GM18505 (cell line): Measurements from ENCODE around the gene DNM3.
A peak's percentile ranks its signal among the peaks of the same experiment; 100 is the strongest.
"Not testable (repeated sequence)": the region's sequence is repeated elsewhere in the genome, so short reads cannot be mapped to it uniquely, and the experiment has no call there.

Experiments
- ATAC-seq: cut with Tn5 transposase; IDR thresholded peaks from one replicate; pipeline ENCODE4 v1.9.1; 2021; ENCODE audit not compliant: unreplicated experiment
- POLR2A ChIP-seq: IDR thresholded peaks from 4 replicates; pipeline ENCODE4 v1.6.1; 2011; ENCODE audit warnings: borderline replicate concordance; ENCODE audit not compliant: insufficient read depth, insufficient read length; ENCODE audit errors: extremely low read depth

Gene DNM3

GRCh38 chr1:172427191-172427590 lies 585.9 kb downstream of the DNM3 start:
- no peak for ATAC-seq
- TF ChIP-seq POLR2A, result no peak

- no peak for ATAC-seq
- no peak for TF ChIP-seq POLR2A
These were observed 588.2 kb downstream of the DNM3 start for GRCh38 chr1:172429331-172430127.

- no peak for TF ChIP-seq POLR2A
These were observed 588.8 kb downstream of the DNM3 start for GRCh38 chr1:172430128-172430454.

GRCh38 chr1:172431204-172431603 lies 589.9 kb downstream of the DNM3 start:
- no peak for TF ChIP-seq POLR2A
- no peak for ATAC-seq

More at GRCh38 chr1:172430128-172430454, 588.8 kb downstream of the DNM3 start:
- ATAC-seq, result no peak

- no peak for ATAC-seq
- TF ChIP-seq POLR2A, result no peak
These were observed 590.5 kb downstream of the DNM3 start for GRCh38 chr1:172431721-172432192.

- ATAC-seq, result not testable (repeated sequence)
These were observed 595.9 kb downstream of the DNM3 start for GRCh38 chr1:172437183-172437582.

- no peak for ATAC-seq
- TF ChIP-seq POLR2A, result no peak
These were observed 601.1 kb downstream of the DNM3 start for GRCh38 chr1:172442404-172442803.

GRCh38 chr1:172442843-172443565 lies 601.7 kb downstream of the DNM3 start:
- no peak for ATAC-seq
- TF ChIP-seq POLR2A, result no peak

DNA sequence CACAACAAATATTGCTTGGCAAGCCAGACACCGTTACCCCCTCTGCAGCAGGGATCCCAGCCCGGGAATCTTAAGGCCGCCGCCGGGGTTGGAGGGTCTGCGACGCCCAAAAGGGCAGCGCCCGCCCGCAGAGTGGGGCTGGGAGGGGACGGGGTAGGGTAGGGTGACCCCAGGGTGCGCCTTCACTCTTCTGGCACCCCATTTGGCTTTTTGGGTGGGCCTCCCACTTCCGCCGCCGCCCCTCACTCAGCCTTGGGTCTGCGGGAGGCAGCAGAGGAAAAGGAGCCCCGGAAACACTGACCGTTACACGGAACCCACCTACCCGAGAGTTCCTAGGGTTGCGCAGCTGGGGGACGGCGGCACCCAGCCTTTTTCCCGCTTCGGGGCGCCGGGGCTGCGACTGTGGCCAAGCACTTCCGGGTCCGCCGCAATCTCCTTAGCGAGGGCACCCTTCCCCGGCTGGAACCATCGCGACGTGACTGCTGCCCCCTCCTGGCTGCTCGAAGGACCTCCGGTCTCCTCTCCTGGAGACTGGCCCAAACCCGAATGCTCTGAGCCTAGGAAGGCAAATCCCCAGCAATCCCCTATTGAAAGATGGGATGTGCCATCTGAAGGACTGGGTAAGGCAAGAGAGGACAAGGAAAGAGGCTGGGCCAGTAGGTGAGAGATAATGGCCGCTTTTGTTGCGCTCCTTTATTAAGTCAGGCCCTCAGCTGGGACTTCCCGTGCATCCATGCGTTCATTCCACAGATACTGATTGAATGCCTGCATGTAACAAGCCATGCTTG lies 602.6 kb downstream of the DNM3 start, which contains the start of gene PIGC:
TSS of gene PIGC (minus strand) at position 404 of the 788 bp plus-strand sequence. CDS start 1,447 bp downstream, outside the sequence.
- peak; percentile 99 for ATAC-seq
- peak; percentile 69 for TF ChIP-seq POLR2A

- ATAC-seq, result no peak
- no peak for TF ChIP-seq POLR2A
These were observed 605.2 kb downstream of the DNM3 start for GRCh38 chr1:172446547-172446946.

GRCh38 chr1:172447641-172448040 lies 606.3 kb downstream of the DNM3 start:
- TF ChIP-seq POLR2A, result no peak
- no peak for ATAC-seq

GRCh38 chr1:172448995-172449584 lies 607.8 kb downstream of the DNM3 start:
- TF ChIP-seq POLR2A, result no peak
- ATAC-seq, result no peak
